ENCODE measurements around the gene MEGF11.

MEGF11 gene

GRCh38 chr15:66211670-66212562 lies 41.6 kb downstream of the MEGF11 start:
- TF ChIP-seq, protein P1, sequence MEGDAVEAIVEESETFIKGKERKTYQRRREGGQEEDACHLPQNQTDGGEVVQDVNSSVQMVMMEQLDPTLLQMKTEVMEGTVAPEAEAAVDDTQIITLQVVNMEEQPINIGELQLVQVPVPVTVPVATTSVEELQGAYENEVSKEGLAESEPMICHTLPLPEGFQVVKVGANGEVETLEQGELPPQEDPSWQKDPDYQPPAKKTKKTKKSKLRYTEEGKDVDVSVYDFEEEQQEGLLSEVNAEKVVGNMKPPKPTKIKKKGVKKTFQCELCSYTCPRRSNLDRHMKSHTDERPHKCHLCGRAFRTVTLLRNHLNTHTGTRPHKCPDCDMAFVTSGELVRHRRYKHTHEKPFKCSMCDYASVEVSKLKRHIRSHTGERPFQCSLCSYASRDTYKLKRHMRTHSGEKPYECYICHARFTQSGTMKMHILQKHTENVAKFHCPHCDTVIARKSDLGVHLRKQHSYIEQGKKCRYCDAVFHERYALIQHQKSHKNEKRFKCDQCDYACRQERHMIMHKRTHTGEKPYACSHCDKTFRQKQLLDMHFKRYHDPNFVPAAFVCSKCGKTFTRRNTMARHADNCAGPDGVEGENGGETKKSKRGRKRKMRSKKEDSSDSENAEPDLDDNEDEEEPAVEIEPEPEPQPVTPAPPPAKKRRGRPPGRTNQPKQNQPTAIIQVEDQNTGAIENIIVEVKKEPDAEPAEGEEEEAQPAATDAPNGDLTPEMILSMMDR (IDR thresholded peaks at IDR 0.05; ENCODE audit: control extremely low read depth, extremely low read depth, low read depth, missing control alignments): no peak
- CTCF ChIA-PET: interaction anchor here (1.1 kb wide), 1 partner anchor 20 kb away, joined by 3 read pairs; no protein-coding TSS in a partner anchor
- no peak for DNase-seq (ENCODE audit: extremely low spot score)
- POLR2A ChIA-PET: no interaction called here

- ChIA-PET CTCF (interaction anchor here (1.1 kb wide), 1 partner anchor 22 kb away, joined by 3 read pairs; no protein-coding TSS in a partner anchor), POLR2A (no interaction called here)
- TF ChIP-seq, protein P1 (IDR thresholded peaks at IDR 0.05; ENCODE audit: control extremely low read depth, extremely low read depth, low read depth, missing control alignments): no peak
- no peak for DNase-seq (ENCODE audit: extremely low spot score)
Measured at GRCh38 chr15:66210684-66211083, 42.9 kb downstream of the MEGF11 start.

DNA sequence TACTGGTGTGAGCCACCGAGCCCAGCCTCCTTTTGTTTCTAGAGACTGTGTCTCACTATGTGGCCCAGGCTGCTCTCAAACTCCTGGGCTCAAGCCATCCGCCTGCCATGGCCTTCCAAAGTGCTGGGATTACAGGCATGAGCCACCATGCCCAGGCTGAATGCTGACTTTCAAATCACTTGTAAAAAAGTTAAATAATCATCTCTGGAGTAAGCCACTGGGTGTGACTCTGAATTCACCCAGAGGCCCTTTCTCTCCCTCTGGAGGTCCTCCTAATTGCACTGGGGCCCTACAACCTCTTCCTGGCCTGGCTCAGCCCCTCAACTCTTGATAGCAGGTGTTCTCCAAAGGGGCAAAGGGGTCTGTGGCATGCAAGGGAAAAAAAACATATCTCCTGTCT lies 54.8 kb downstream of the MEGF11 start:
- POLR2A ChIA-PET: no interaction called here
- DNase-seq (ENCODE audit: extremely low spot score): no peak
- TF ChIP-seq, protein P1 (IDR thresholded peaks at IDR 0.05; ENCODE audit: control extremely low read depth, extremely low read depth, low read depth, missing control alignments): no peak
- CTCF ChIA-PET: no interaction called here

DNA sequence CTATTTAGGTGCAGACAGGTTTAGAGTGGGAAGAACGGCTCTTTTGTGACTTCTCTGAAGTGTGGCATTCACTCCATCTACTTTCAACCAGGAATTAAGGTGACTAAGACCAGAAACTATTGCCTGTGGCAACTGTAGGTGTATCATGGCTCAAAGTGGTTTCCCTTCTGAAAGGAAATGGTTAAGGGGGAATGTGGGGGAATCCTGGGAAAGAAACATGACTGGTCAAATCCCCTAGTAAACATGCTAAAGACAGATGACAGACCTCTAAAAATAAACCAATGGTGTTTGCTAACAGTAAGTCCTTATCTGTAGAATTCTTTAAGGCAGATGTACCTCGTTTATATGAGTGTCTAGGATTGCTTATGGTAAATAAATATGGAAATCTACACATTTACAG lies 56.9 kb downstream of the MEGF11 start:
- CTCF ChIA-PET: interaction anchor here (1.1 kb wide), 1 partner anchor 279 kb away, joined by 3 read pairs; no protein-coding TSS in a partner anchor
- no peak for DNase-seq (ENCODE audit: extremely low spot score)
- TF ChIP-seq, protein P1 (IDR thresholded peaks at IDR 0.05; ENCODE audit: control extremely low read depth, extremely low read depth, low read depth, missing control alignments): no peak
- POLR2A ChIA-PET: no interaction called here

GRCh38 chr15:66195621-66196230 lies 57.8 kb downstream of the MEGF11 start:
- no peak for DNase-seq (ENCODE audit: extremely low spot score)
- TF ChIP-seq, protein P1 (IDR thresholded peaks at IDR 0.05; ENCODE audit: control extremely low read depth, extremely low read depth, low read depth, missing control alignments): no peak
- CTCF ChIA-PET: interaction anchor here (1.1 kb wide), 1 partner anchor 278 kb away, joined by 3 read pairs; no protein-coding TSS in a partner anchor
- POLR2A ChIA-PET: no interaction called here

DNA sequence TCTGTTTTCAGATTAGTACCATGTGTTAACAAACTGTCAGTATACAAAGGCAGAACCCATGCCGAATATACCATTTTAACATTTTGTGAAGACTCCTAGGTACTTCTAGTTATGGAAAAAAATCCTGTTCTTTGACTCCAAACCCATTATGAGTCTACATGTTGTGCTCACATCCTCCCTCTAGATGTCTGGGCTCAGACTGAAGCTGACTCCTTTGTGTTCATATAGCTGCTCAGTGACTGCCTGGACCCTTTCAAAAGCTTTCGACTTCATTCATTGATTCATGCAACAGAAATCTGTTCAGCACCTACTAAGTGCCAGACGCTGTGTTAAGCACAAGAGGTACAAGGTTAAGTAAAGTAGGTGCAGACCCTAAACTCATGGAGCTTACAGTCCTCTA lies 60.5 kb downstream of the MEGF11 start:
- ChIA-PET CTCF (interaction anchor here (1.0 to 1.7 kb wide), 3 partner anchors 10 to 26 kb away, joined by 3 to 5 read pairs (median 4); no protein-coding TSS in a partner anchor), POLR2A (no interaction called here)
- no peak for DNase-seq (ENCODE audit: extremely low spot score)
- TF ChIP-seq, protein P1 (IDR thresholded peaks at IDR 0.05; ENCODE audit: control extremely low read depth, extremely low read depth, low read depth, missing control alignments): no peak
